Type B pancreatic cell (in vitro differentiated cells): Measurements from ENCODE around the gene GOLT1B. TPM values are rescaled to one million over a fixed set of nuclear protein-coding genes. Genes with fewer than 3 reads are reported as not detected.

Experiments
- DNase-seq: peaks from one replicate; pipeline ENCODE4 v3.0.0; 2021; ENCODE audit warnings: mixed read lengths; ENCODE audit not compliant: unreplicated experiment; ENCODE audit errors: extremely low spot score
- H3K27ac Mint-ChIP-seq: 2 replicates; pipeline ENCODE4 v1.8.0; 2021; ENCODE audit warnings: mild to moderate bottlenecking, mixed read lengths
- H3K27me3 Mint-ChIP-seq: 2 replicates; pipeline ENCODE4 v1.8.0; 2021; ENCODE audit warnings: mixed read lengths
- H3K36me3 Mint-ChIP-seq: 2 replicates; pipeline ENCODE4 v1.8.0; 2021; ENCODE audit warnings: mixed read lengths
- H3K4me1 Mint-ChIP-seq: one replicate; pipeline ENCODE4 v1.8.0; 2021; ENCODE audit warnings: mixed read lengths; ENCODE audit not compliant: unreplicated experiment
- H3K4me3 Mint-ChIP-seq: 2 replicates; pipeline ENCODE4 v1.8.0; 2021; ENCODE audit warnings: mild to moderate bottlenecking, mixed read lengths
- H3K9me3 Mint-ChIP-seq: 2 replicates; pipeline ENCODE4 v1.8.0; 2021; ENCODE audit warnings: mixed read lengths
- CTCF ChIP-seq: fragments of 200-600 bp; sonication (generic); conservative IDR thresholded peaks from 2 replicates; pipeline ENCODE4 v1.5.0; 2021; ENCODE audit warnings: antibody characterized with exemption, mild to moderate bottlenecking
- total RNA-seq: library from RNA; stranded (reverse); gene quantifications from 2 replicates; pipeline ENCODE4 v1.2.1, GENCODE V29; 2021; ENCODE audit warnings: low replicate concordance

GOLT1B gene
- total RNA-seq, 1 donor from 2014 or later, result 36.3 TPM

GRCh38 chr12:21529456-21529855, 27.9 kb downstream of the GOLT1B start:
- no peak overlapping the region for H3K27ac Mint-ChIP-seq
- no peak for DNase-seq
- no peak for TF ChIP-seq CTCF
- peaks cover 3% of the 10 kb centered on the region for H3K4me1 Mint-ChIP-seq
- H3K4me3 Mint-ChIP-seq, result no peak overlapping the region
- peaks cover 78% of the 10 kb centered on the region for H3K27me3 Mint-ChIP-seq
- no peaks in the 10 kb centered on the region for H3K9me3 Mint-ChIP-seq
- peaks cover 12% of the 10 kb centered on the region for H3K36me3 Mint-ChIP-seq

DNA sequence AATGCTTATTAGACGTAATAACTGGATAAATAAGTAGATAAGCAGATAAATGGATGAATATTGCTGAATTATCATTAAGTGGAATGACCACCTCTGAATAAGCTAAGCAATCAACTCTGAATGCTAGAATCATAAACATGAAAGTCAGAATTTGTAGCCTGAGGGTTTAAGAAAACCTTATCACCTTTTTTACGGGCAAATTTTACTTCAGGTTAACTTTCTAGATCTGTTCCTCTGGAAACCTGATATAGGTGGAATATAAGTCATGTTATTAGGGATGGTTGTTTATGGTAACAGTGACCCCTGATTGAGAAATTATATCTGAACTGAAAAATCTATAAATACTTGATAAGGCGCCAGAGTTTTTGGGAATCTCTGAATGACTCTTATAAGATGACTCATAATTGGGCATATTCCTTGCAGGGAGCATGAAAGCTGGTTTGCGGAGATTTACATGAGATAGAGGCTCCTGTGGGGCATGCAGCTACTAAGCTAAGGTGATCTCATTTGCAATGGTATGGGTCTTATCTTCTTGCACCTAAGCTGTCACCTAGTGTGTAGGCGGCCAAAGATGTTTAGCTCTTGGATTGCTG, 36.6 kb downstream of the GOLT1B start:
- H3K27me3 Mint-ChIP-seq, result peaks cover 39% of the 10 kb centered on the region
- TF ChIP-seq CTCF, result no peak
- no peak for DNase-seq
- no peaks in the 10 kb centered on the region for H3K4me1 Mint-ChIP-seq
- no peaks in the 10 kb centered on the region for H3K36me3 Mint-ChIP-seq
- H3K4me3 Mint-ChIP-seq, result no peak overlapping the region
- no peak overlapping the region for H3K27ac Mint-ChIP-seq
- no peaks in the 10 kb centered on the region for H3K9me3 Mint-ChIP-seq

DNA sequence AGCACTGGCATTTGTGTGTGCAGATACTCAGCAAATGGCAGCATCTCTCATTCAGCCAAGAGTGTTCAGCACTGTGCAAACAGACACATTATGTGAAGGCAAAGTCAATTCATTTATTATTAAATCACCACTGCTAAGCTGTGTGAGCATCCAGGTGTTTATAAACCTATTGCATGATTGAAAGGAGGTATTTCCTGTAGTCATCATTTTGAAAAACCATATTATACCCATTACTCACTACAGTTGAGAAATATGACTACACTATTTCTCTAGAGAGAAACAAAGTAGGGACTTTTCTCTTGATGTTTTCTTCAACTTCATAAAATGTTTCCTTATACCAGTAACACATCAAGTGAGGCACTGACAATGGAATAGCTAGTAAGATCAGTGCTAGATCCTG, 38.2 kb downstream of the GOLT1B start:
- H3K9me3 Mint-ChIP-seq, result no peaks in the 10 kb centered on the region
- H3K4me3 Mint-ChIP-seq, result no peak overlapping the region
- H3K27ac Mint-ChIP-seq, result no peak overlapping the region
- no peak for DNase-seq
- H3K4me1 Mint-ChIP-seq, result no peaks in the 10 kb centered on the region
- no peak for TF ChIP-seq CTCF
- peaks cover 36% of the 10 kb centered on the region for H3K27me3 Mint-ChIP-seq
- H3K36me3 Mint-ChIP-seq, result no peaks in the 10 kb centered on the region

DNA sequence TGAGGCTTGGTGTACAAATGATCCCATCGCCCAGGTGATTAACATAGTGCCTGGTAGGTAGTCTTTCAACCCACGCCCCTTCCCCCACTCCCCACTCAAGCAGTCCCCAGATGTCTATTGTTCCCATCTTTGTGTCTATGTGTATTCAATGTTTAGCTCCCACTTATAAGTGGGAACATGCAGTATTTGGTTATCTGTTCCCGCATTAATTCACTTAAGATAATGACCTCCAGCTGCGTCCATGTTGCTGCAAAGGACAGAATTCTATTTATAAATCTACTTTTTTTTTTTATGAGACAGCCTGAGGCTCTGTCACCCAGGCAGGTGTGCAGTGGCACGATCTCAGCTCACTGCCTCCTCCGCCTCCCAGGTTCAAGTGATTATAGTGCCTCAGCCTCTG, 40.2 kb downstream of the GOLT1B start:
- peaks cover 25% of the 10 kb centered on the region for H3K27me3 Mint-ChIP-seq
- H3K27ac Mint-ChIP-seq, result no peak overlapping the region
- H3K36me3 Mint-ChIP-seq, result no peaks in the 10 kb centered on the region
- no peak overlapping the region for H3K4me3 Mint-ChIP-seq
- no peak for DNase-seq
- H3K9me3 Mint-ChIP-seq, result no peaks in the 10 kb centered on the region
- H3K4me1 Mint-ChIP-seq, result no peaks in the 10 kb centered on the region
- TF ChIP-seq CTCF, result no peak

GRCh38 chr12:21542403-21542802, 40.8 kb downstream of the GOLT1B start:
- no peak for DNase-seq
- H3K4me1 Mint-ChIP-seq, result no peaks in the 10 kb centered on the region
- peaks cover 22% of the 10 kb centered on the region for H3K27me3 Mint-ChIP-seq
- H3K4me3 Mint-ChIP-seq, result no peak overlapping the region
- H3K27ac Mint-ChIP-seq, result no peak overlapping the region
- H3K36me3 Mint-ChIP-seq, result no peaks in the 10 kb centered on the region
- H3K9me3 Mint-ChIP-seq, result no peaks in the 10 kb centered on the region
- no peak for TF ChIP-seq CTCF

- H3K36me3 Mint-ChIP-seq, result no peaks in the 10 kb centered on the region
- H3K27ac Mint-ChIP-seq, result no peak overlapping the region
- H3K4me3 Mint-ChIP-seq, result no peak overlapping the region
- no peak for DNase-seq
- peaks cover 18% of the 10 kb centered on the region for H3K27me3 Mint-ChIP-seq
- no peaks in the 10 kb centered on the region for H3K4me1 Mint-ChIP-seq
- no peaks in the 10 kb centered on the region for H3K9me3 Mint-ChIP-seq
- no peak for TF ChIP-seq CTCF
These were observed 41.6 kb downstream of the GOLT1B start for GRCh38 chr12:21543151-21543550.
